Activated CD8-positive, alpha-beta memory T cell treated with anti-CD3 and anti-CD28 coated beads for 24 hours (primary cell): ENCODE results near the gene DYNLT1.
A peak's percentile ranks its signal among the peaks of the same experiment; 100 is the strongest.

Experiments used
- DNase-seq: peaks from one replicate; pipeline ENCODE4 v3.0.0-alpha.2; 2020

Gene DYNLT1

GRCh38 chr6:158644231-158645063 lies at the start of gene DYNLT1:
TSS of gene DYNLT1 (minus strand) at chr6:158644743. CDS start at chr6:158644708, 35 bp downstream.
- peak; percentile 98 for DNase-seq

DNA sequence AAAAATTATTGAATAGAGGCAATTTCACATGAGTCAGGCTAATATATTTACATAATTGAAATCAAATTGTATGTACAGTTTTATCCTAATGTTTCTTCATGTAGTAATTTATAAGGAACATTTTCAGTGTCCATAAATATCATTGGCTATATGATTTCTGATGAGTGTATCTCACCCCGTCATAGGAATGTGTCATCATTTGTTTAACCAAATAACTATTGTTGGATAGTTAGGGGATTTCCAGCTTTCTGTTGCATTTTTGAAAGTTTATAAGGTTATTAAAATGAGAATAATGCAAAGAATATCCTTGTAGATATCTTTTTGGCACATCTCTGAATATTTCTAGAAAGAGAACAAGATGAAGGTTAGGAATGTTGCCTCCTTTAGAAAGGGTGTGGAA lies 44.3 kb upstream of the DYNLT1 start:
- no peak for DNase-seq

GRCh38 chr6:158687506-158687905 lies 43.0 kb upstream of the DYNLT1 start:
- no peak for DNase-seq

DNA sequence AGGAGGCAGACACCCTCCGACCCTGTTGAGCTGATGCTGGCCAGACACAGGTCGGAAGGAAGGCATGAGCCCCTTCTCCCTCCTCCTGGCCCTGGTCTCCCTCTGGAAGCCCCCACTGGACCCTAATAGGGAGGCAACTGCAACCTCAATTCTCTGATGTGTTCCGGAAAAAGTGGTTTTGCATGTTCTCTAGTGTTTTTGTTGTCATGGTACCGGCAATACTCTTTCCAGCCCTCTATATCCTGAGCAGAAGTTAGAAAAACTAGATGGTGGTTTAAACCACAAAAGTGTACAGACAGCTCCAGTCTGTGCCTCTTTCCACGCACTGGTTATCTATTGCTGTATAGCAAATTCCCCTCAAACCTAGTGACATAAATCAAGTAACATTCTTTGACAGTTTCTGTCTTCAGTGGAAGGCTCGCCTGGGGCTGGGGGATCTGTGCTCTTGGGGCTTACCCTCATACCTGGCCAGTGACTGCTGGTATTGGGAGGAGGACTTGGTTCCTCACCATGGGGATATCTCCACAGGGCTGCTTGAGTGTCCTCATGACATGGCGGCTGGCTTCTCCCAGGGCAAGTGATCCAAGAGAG lies 42.3 kb upstream of the DYNLT1 start:
- DNase-seq: peak; percentile 64

GRCh38 chr6:158686311-158686710 lies 41.8 kb upstream of the DYNLT1 start:
- DNase-seq: no peak

DNA sequence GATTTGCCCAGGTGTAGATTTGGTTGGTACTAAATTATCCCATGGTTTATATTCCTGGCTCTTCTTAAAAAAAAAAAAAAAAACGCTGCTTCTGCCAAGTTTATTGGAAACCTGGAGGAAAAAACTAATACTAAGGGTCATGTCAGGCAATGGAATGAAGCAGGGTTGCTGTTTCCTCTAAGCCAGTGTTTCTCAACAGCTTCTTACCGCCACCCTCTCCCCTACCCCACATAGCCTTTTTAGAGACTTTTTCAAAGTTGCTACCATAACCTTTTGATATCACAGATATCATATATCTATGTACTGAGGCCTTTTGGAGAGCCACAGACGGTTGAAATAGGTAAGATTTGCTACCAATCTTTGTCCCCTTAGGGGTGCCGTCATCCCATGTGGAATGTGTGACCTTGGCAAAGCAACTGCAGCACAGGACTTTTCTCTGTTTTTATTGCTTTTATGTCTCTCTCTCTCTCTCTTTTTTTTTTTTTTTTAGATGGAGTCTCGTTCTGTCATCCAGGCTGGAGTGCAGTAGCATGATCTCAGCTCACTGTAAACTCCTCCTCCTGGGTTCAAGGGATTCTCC lies 40.3 kb upstream of the DYNLT1 start:
- peak; percentile 26 for DNase-seq

DNA sequence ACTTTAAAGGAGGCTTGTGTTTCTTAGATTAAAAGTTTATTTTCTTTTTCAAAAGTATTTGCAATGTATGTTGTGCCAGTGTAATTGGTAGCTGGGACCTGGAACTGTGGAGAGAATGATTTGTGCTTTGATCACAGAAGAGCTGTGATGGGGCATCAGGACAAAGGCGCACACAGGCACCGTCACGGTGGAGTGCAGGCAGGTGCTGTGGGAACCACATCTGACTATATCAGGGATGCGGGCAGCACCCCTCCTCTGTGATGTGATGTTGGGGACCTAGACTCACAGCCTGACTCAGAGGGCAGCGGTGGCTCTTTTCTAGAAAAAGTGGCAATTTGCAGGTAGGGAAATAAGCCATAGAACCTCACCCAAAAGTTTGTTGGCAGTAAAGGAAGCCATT lies 39.8 kb upstream of the DYNLT1 start:
- DNase-seq: peak; percentile 51

GRCh38 chr6:158680481-158680880 lies 35.9 kb upstream of the DYNLT1 start:
- DNase-seq: no peak

DNA sequence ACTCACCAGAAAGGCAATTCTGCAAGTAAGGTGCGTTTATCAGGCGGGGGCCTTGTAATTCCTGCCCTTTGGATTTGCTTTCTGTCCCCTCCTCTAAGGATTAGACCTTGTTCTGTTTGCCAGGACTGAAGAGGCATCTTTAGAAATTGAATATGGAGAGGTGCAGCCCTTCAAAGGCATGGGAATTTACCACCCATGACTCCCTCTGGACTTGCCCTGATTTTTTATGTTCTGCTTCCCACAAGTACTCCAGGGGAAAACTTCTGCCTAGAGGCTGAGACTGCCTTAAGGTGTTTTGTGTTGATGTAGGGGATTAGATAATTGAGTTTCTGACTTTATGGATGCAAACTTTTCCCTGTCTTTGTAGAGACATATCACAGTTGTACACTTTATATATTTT lies 35.5 kb upstream of the DYNLT1 start:
- DNase-seq: no peak

- DNase-seq: peak; percentile 45
Measured at GRCh38 chr6:158677906-158678578, 33.5 kb upstream of the DYNLT1 start.

GRCh38 chr6:158677094-158677493 lies 32.6 kb upstream of the DYNLT1 start:
- peak; percentile 11 for DNase-seq

DNA sequence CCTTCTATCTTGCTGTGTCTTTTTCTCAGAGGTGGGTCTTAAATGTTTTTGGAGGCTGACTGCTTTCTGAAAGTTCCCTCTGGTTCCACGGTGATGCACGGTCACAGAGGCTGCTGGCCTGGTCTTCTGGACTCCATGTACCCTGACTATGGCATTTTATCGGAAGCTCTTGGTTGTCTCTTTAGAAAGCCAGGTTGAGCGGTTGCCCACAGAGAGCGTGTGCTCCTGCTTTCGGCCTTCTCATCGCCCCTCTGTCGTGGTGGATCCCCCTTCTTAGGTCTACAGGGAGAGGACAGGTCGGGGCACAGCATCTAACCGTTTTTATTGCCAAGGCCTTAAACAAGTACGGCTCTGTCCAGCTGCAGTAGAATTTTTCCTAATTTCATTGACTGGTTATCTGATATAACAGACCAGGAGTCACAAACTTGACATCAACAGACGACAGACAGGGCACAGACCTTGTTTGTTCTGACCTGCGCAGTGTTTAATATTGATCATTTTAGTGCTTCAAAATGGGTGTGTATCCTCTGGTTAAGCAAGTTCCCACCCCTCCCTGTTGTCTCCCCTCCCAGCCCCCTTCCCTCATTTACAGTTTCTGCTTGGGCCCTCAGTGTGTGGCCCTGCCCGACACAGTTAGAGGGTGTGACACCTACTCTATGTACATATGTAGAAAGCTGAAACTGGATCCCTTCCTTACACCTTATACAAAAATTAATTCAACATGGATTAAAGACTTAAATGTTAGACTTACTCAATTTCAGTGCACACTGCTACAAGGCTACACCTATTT lies 30.0 kb upstream of the DYNLT1 start:
- DNase-seq: peak; percentile 30

- DNase-seq: peak; percentile 19
Measured at GRCh38 chr6:158672726-158673125, 28.2 kb upstream of the DYNLT1 start.

DNA sequence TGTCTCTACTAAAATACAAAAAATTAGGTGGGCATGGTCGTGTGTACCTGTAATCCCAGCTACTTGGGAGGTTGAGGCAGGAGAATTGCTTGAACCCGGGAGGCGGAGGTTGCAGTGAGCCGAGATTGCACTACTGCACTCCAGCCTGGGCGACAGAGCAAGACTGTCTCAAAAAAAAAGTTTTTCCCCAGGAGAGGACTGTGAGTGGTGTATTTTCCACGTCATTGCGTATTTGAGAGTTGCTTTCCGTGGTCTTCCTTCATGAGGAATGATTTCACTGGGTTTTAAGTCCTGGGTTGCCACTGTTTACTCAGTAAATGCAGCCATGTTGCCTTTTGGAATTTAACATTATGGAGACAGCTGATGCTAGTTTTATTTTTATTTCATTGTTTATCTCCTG lies 27.6 kb upstream of the DYNLT1 start:
- peak; percentile 4 for DNase-seq

DNA sequence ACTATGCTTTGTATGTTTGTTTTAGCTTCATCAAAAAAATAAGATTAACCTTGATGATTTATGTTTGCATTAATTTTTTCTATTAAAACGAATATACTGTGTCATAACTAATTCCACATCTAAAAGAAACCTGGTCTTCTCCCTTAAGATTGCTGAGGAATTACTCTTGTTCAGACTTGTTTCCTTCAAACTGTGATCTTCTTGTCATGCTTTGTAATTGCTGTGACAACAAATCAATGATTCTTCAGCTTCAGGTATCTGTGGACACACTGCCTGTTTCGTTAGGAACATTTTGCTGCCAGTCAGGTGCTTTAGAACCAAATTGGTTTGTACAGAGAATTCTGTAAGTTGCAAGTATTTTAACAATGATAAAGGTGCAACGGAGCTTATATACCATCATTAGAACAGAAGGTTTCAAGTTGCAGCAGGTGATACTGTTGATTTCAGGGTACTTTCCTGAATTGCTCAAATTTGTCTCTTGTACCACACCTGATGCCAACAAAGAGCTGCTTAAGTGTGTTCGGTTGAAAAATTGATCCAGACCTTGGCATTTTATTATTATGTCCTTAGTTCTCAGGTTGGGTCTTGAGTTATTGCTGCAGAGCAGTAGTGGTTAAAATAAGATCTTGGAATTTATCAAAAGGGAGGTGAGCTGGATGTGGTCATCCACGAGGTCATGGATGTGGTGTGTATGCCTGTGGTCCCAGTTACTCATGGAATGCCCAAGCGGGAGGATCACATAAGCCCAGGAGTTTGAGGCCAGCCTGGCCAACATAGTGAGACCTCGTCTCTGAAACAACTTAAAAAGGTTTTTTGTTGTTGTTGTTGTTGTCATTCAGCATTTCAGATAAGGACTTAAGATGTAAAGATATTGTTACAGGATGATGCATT lies 24.8 kb upstream of the DYNLT1 start:
- DNase-seq: peak; percentile 37

DNA sequence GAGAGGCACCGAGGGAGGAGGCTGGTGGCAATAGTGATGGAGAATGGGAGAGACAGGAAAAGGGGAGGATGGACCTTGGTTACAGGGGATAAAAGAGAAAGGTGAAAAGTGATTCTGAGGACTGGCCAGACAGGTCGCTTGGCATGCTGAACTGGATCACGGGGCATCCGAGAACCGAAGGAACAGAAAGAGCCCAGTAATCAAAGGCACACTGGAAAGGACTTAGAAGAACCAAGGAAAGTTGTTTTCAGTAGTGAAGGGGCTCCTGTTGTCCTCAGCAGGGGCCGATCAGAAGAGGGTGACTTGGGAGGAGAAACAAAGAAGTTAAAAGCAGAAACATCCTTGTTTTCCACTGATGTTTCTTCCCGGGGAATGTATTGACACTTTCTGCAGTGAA lies 24.2 kb upstream of the DYNLT1 start:
- peak; percentile 47 for DNase-seq

GRCh38 chr6:158667360-158667981 lies 22.9 kb upstream of the DYNLT1 start:
- peak; percentile 17 for DNase-seq

GRCh38 chr6:158666628-158667359 lies 22.3 kb upstream of the DYNLT1 start:
- peak; percentile 33 for DNase-seq

DNA sequence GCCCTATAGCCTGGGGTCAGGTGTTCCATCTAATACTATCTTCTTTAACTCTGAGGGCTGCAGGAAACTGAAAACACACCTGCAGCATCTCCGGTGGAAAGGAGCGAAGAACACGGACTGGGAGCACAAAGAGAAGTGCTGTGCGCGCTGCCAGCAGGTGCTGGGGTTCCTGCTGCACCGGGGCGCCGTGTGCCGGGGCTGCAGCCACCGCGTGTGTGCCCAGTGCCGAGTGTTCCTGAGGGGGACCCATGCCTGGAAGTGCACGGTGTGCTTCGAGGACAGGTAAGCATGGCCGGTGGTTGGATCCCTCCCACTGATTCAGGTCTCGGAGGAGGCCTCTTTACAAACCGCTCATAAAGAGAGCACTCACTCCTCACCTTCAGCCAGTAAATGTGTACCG lies 20.8 kb upstream of the DYNLT1 start:
- peak; percentile 49 for DNase-seq

DNA sequence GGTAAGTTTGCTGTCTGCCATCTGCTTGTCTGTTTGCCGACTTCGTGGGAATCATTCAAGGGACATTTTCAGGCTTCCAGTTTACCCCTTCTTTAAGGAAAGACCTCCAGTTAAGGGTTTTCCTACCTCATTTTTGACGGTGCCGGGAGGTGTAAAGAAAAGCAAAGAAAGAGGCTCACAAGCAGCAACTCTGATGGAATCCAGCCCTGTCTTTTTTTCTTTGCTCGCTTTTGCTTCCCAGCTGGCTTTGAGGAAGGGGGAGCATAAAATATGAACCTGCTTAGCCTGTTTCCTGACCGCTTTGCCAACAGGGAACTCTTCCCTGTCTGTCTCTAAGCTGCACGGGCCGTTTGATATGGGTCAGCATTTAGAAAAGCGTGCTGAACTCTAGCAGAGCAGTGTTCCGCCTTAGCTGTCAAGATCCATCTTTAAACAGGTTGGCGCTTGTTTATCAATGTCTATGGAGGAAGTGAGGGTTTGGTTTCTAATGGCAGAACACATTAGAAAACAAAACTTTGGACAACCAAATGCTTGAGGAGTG lies 19.2 kb upstream of the DYNLT1 start:
- DNase-seq: peak; percentile 13
